Lower leg skin (tissue), 4 donors: Measurements from ENCODE around the gene DYNLL2. TPM values are rescaled to one million over a fixed set of nuclear protein-coding genes. Genes with fewer than 3 reads are reported as not detected.

Experiments used
- DNase-seq, 2 donors: peaks; one replicate each; pipeline ENCODE4 v3.0.0-alpha.2; 2019; ENCODE audit warnings: low spot score in 2 of 2
- H3K4me3 ChIP-seq: fragments of 200-600 bp; sonication (generic); 2 replicates; pipeline ENCODE4 v1.5.1; 2017; ENCODE audit warnings: mild to moderate bottlenecking, low read depth; ENCODE audit not compliant: poor library complexity, severe bottlenecking
- CTCF ChIP-seq, 3 donors: fragments of 450-650 bp; IDR thresholded peaks; one replicate each; pipeline ENCODE4 v1.5.1; 2016; ENCODE audit warnings: antibody characterized with exemption in 3 of 3, mild to moderate bottlenecking in 3 of 3, moderate library complexity in 2 of 3
- POLR2A ChIP-seq, 2 donors: fragments of 450-650 bp; IDR thresholded peaks; one replicate each; pipeline ENCODE4 v1.6.1; 2016 to 2017; ENCODE audit warnings: antibody characterized with exemption in 2 of 2, mild to moderate bottlenecking in 1 of 2, moderate library complexity in 1 of 2
- WGBS, 2 donors: methylation state at CpG; one replicate each; pipeline ENCODE4 v1.1.5; 2018; 5-methylcytosine and 5-hydroxymethylcytosine counted together
- intact Hi-C: fragments of 100-400 bp; cut with DNase I; formaldehyde crosslinking; loops from one replicate; pipeline ENCODE4 v1.15.0; 2023; ENCODE audit warnings: low total_unique reads
- total RNA-seq, 4 donors: library from RNA; depleted of rRNA; stranded (reverse); fragments of >200 nt; gene quantifications; one replicate each; pipeline ENCODE4 v1.1.0, GENCODE V29; 2016

The DYNLL2 gene
- total RNA-seq, 4 donors from 2014 or later = 9.7 to 14.3 (median 10.9) TPM

GRCh38 chr17:58092101-58092796 is 9.0 kb downstream of the DYNLL2 start:
- intact Hi-C loops = no loop called here
- no peak overlapping the region for H3K4me3 ChIP-seq
- 72 to 74% methylated on average over 4 of the region's 4 CpGs for WGBS, 2 donors
- DNase-seq = no peak
- TF ChIP-seq POLR2A (IDR thresholded peaks at IDR 0.05) (no peak), CTCF (IDR thresholded peaks at IDR 0.05) (no peak)

- TF ChIP-seq CTCF (IDR thresholded peaks at IDR 0.05) (no peak), POLR2A (IDR thresholded peaks at IDR 0.05) (no peak)
- 50 to 61% methylated on average over 7 of the region's 7 CpGs for WGBS, 2 donors
- intact Hi-C loops = no loop called here
- DNase-seq = no peak
- no peak overlapping the region for H3K4me3 ChIP-seq
These were observed 9.7 kb downstream of the DYNLL2 start for GRCh38 chr17:58092797-58093385.

GRCh38 chr17:58094118-58094517 is 10.9 kb downstream of the DYNLL2 start:
- no peak for TF ChIP-seq POLR2A (IDR thresholded peaks at IDR 0.05)
- no peak for TF ChIP-seq CTCF (IDR thresholded peaks at IDR 0.05)
- intact Hi-C loops = no loop called here
- no peak for DNase-seq
- 72 to 81% methylated on average over 4 of the region's 4 CpGs for WGBS, 2 donors
- no peak overlapping the region for H3K4me3 ChIP-seq

GRCh38 chr17:58096892-58097291 is 13.7 kb downstream of the DYNLL2 start:
- TF ChIP-seq POLR2A (IDR thresholded peaks at IDR 0.05) (no peak), CTCF (IDR thresholded peaks at IDR 0.05) (no peak)
- intact Hi-C loops = no loop called here
- H3K4me3 ChIP-seq = no peak overlapping the region
- WGBS, 2 donors = 72 to 80% methylated on average over 4 of the region's 4 CpGs
- DNase-seq = no peak

GRCh38 chr17:58097384-58098088 is 14.3 kb downstream of the DYNLL2 start:
- H3K4me3 ChIP-seq = no peak overlapping the region

More at GRCh38 chr17:58097384-58098088, 14.3 kb downstream of the DYNLL2 start:
- no peak for DNase-seq
- intact Hi-C loops = no loop called here
- TF ChIP-seq POLR2A (IDR thresholded peaks at IDR 0.05) (no peak), CTCF (IDR thresholded peaks at IDR 0.05) (no peak)
